Ovary (tissue), 9 donors: ENCODE results near the gene USH2A. TPM values are rescaled to one million over a fixed set of nuclear protein-coding genes. Genes with fewer than 3 reads are reported as not detected.

Experiments
- DNase-seq, 5 donors: peaks; one replicate each; pipeline ENCODE4 v3.0.0-alpha.2; 2019 to 2020
- H3K27ac ChIP-seq, 2 donors: fragments of 200-600 bp; one replicate each; pipeline versions ENCODE4 v1.5.1 to v1.8.0; 2019 to 2022
- H3K27me3 ChIP-seq: fragments of 200-600 bp; one replicate; pipeline ENCODE4 v1.8.0; 2022
- H3K36me3 ChIP-seq: fragments of 200-600 bp; sonication (generic); one replicate; pipeline ENCODE4 v1.5.1; 2019
- H3K4me1 ChIP-seq: one replicate; pipeline ENCODE4 v1.8.1; 2013; ENCODE audit warnings: mild to moderate bottlenecking, moderate library complexity; ENCODE audit not compliant: insufficient read depth
- H3K4me3 ChIP-seq: fragments of 200-600 bp; sonication (generic); one replicate; pipeline ENCODE4 v1.5.1; 2017
- H3K9me3 ChIP-seq, 2 donors: fragments of 200-600 bp in 1 of 2; sonication (generic) in 1 of 2; one replicate each; pipeline versions ENCODE4 v1.5.1 to v1.8.1; 2013 to 2019; ENCODE audit warnings: mild to moderate bottlenecking in 1 of 2, moderate library complexity in 1 of 2
- EP300 ChIP-seq: sonication (generic); formaldehyde crosslinking; IDR thresholded peaks from one replicate; pipeline ENCODE4 v1.6.1; 2017; ENCODE audit warnings: antibody characterized with exemption
- POLR2A ChIP-seq: fragments of 450-650 bp; IDR thresholded peaks from one replicate; pipeline ENCODE4 v1.6.1; 2017; ENCODE audit warnings: antibody characterized with exemption, mild to moderate bottlenecking, moderate library complexity
- WGBS, 3 donors: extraction: QIAGEN DNeasy Blood & Tissue Kit in 1 of 3; methylation state at CpG; one replicate each; pipeline versions ENCODE4 v1.1.5 to v1.1.7; 2013 to 2017; 5-methylcytosine and 5-hydroxymethylcytosine counted together
- intact Hi-C, 4 donors: fragments of 100-400 bp; cut with DNase I; formaldehyde crosslinking; loops; one replicate each; pipeline versions ENCODE4 v1.11.0 to v1.15.1; 2022 to 2023
- polyA plus RNA-seq, 2 donors: library from polyadenylated mRNA; stranded (reverse); fragments of 200-250 nt in 1 of 2; fragments of 350-450 nt in 1 of 2; fragmentation: Illumina TruSeq in 1 of 2; extraction: RNeasy Lipid Tissue Mini Kit (QIAGEN cat#74804) in 1 of 2; gene quantifications; one replicate each; pipeline ENCODE4 v1.2.3, GENCODE V29; 2013 to 2014
- total RNA-seq, 7 donors: library from RNA; depleted of rRNA in 2 of 7; stranded (reverse); fragments of >200 nt in 2 of 7; fragmentation: NEBNext Ultra II Directional in 3 of 7; extraction: Animal tissue kit (Norgen Biotek cat#: 25700) in 3 of 7; gene quantifications; one replicate each; pipeline versions ENCODE4 v1.1.0 to v1.2.4, GENCODE V29; 2016 to 2023
- TF ChIP-seq, protein P1 (sequence below), 3 donors: fragments of 450-650 bp in 2 of 3; fragments of 200-600 bp in 1 of 3; IDR thresholded peaks; one replicate each; pipeline versions ENCODE4 v1.5.1 to v1.8.0; 2016 to 2022; ENCODE audit warnings: antibody characterized with exemption in 3 of 3, mild to moderate bottlenecking in 1 of 3
- donor health status: DM: no; HTN: no; CAD: no; lungs with moderate emphysema.
- donor health status: DM: no; HTN: no; CAD: no.
- donor health status: Bipolar disorder and iron deficiency.
- donor health status: DM: yes; HTN: yes; CAD: no.
- donor health status: DM: no; HTN: no; CAD: no.
- donor health status: DM: yes; HTN: yes; CAD: no.

Gene USH2A
- total and polyA plus RNA-seq, 9 donors: 0.01 to 0.11 TPM; not detected in 7

- H3K36me3 ChIP-seq: no peaks in the 10 kb centered on the region
- H3K27ac ChIP-seq: peak overlapping the region in 1 of 2 donors; percentile 24
- H3K4me1 ChIP-seq: peaks cover 4% of the 10 kb centered on the region
- H3K27me3 ChIP-seq: no peaks in the 10 kb centered on the region
- no peaks in the 10 kb centered on the region for H3K9me3 ChIP-seq
- 47 to 64% (median 51%) methylated on average over 9 of the region's 9 CpGs for WGBS, 3 donors
- TF ChIP-seq, protein P1, sequence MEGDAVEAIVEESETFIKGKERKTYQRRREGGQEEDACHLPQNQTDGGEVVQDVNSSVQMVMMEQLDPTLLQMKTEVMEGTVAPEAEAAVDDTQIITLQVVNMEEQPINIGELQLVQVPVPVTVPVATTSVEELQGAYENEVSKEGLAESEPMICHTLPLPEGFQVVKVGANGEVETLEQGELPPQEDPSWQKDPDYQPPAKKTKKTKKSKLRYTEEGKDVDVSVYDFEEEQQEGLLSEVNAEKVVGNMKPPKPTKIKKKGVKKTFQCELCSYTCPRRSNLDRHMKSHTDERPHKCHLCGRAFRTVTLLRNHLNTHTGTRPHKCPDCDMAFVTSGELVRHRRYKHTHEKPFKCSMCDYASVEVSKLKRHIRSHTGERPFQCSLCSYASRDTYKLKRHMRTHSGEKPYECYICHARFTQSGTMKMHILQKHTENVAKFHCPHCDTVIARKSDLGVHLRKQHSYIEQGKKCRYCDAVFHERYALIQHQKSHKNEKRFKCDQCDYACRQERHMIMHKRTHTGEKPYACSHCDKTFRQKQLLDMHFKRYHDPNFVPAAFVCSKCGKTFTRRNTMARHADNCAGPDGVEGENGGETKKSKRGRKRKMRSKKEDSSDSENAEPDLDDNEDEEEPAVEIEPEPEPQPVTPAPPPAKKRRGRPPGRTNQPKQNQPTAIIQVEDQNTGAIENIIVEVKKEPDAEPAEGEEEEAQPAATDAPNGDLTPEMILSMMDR (IDR thresholded peaks at IDR 0.05): no peak
- TF ChIP-seq POLR2A: no peak
- TF ChIP-seq EP300: no peak
- no peak overlapping the region for H3K4me3 ChIP-seq
- peak in 3 of 5 donors; percentile 28 to 54 (median 40) for DNase-seq
- intact Hi-C loops: no loop called here
These were observed 786.8 kb downstream of the USH2A start for GRCh38 chr1:215636258-215636965.

GRCh38 chr1:215635827-215636226 is 787.4 kb downstream of the USH2A start:
- Histone ChIP-seq H3K9me3 (no peaks in the 10 kb centered on the region), H3K27ac (no peak overlapping the region), H3K4me3 (no peak overlapping the region), H3K27me3 (no peaks in the 10 kb centered on the region), H3K36me3 (no peaks in the 10 kb centered on the region), H3K4me1 (peaks cover 4% of the 10 kb centered on the region)
- DNase-seq: no peak
- intact Hi-C loops: no loop called here
- TF ChIP-seq, protein P1 (IDR thresholded peaks at IDR 0.05): no peak
- no peak for TF ChIP-seq EP300
- WGBS, 3 donors: 88 to 91% (median 88%) methylated on average over 6 of the region's 6 CpGs

GRCh38 chr1:215631489-215631888 is 791.8 kb downstream of the USH2A start:
- 21 to 50% (median 25%) methylated on average over 3 of the region's 3 CpGs for WGBS, 3 donors
- TF ChIP-seq, protein P1 (IDR thresholded peaks at IDR 0.05): no peak
- TF ChIP-seq EP300 (no peak), POLR2A (no peak)
- intact Hi-C loops: no loop called here

GRCh38 chr1:215631040-215631439 is 792.2 kb downstream of the USH2A start:
- TF ChIP-seq POLR2A (no peak), EP300 (no peak)
- TF ChIP-seq, protein P1 (IDR thresholded peaks at IDR 0.05): no peak
- H3K27ac ChIP-seq: no peak overlapping the region
- no peaks in the 10 kb centered on the region for H3K9me3 ChIP-seq
- WGBS, 3 donors: 57 to 83% (median 69%) methylated on average over 1 of the region's 1 CpG
- H3K36me3 ChIP-seq: no peaks in the 10 kb centered on the region
- intact Hi-C loops: no loop called here
- no peak overlapping the region for H3K4me3 ChIP-seq
- H3K4me1 ChIP-seq: no peaks in the 10 kb centered on the region
- DNase-seq: no peak
- no peaks in the 10 kb centered on the region for H3K27me3 ChIP-seq

More at GRCh38 chr1:215631489-215631888, 791.8 kb downstream of the USH2A start:
- no peaks in the 10 kb centered on the region for H3K9me3 ChIP-seq
- H3K27ac ChIP-seq: no peak overlapping the region
- H3K4me1 ChIP-seq: no peaks in the 10 kb centered on the region
- H3K4me3 ChIP-seq: no peak overlapping the region
- no peaks in the 10 kb centered on the region for H3K36me3 ChIP-seq
- no peaks in the 10 kb centered on the region for H3K27me3 ChIP-seq
- DNase-seq: peak in 1 of 5 donors; percentile 45
